Stimulated activated CD8-positive, alpha-beta memory T cell treated with anti-CD3 and anti-CD28 coated beads, Interleukin-12 subunit alpha, Interleukin-12 subunit beta, amount 100 ng/mL, for 24 hours (primary cell): ENCODE measurements around the gene ABCB11.

Experiments used
- DNase-seq: peaks from one replicate; pipeline ENCODE4 v3.0.0-alpha.2; 2020; ENCODE audit errors: extremely low read depth

The ABCB11 gene

GRCh38 chr2:169007941-169008340, 23.2 kb downstream of the ABCB11 start:
- DNase-seq, result no peak

- no peak for DNase-seq
These were observed 23.8 kb downstream of the ABCB11 start for GRCh38 chr2:169007356-169007755.

- DNase-seq, result no peak
These were observed 24.5 kb downstream of the ABCB11 start for GRCh38 chr2:169006665-169007064.

GRCh38 chr2:169005994-169006393, 25.1 kb downstream of the ABCB11 start:
- no peak for DNase-seq

GRCh38 chr2:169005080-169005598, 26.0 kb downstream of the ABCB11 start:
- DNase-seq, result no peak

GRCh38 chr2:169002161-169002738, 28.9 kb downstream of the ABCB11 start:
- DNase-seq, result no peak

GRCh38 chr2:169001116-169001815, 29.9 kb downstream of the ABCB11 start:
- DNase-seq, result no peak

GRCh38 chr2:168999668-169000213, 31.4 kb downstream of the ABCB11 start:
- DNase-seq, result no peak

GRCh38 chr2:168998609-168999211, 32.4 kb downstream of the ABCB11 start:
- no peak for DNase-seq

GRCh38 chr2:168997794-168998193, 33.3 kb downstream of the ABCB11 start:
- no peak for DNase-seq

GRCh38 chr2:168997118-168997521, 34.0 kb downstream of the ABCB11 start:
- no peak for DNase-seq

- no peak for DNase-seq
These were observed 35.4 kb downstream of the ABCB11 start for GRCh38 chr2:168995744-168996143.

- no peak for DNase-seq
These were observed 37.6 kb downstream of the ABCB11 start for GRCh38 chr2:168993538-168993937.

GRCh38 chr2:168992591-168993349, 38.4 kb downstream of the ABCB11 start:
- DNase-seq, result no peak

- no peak for DNase-seq
These were observed 39.1 kb downstream of the ABCB11 start for GRCh38 chr2:168992026-168992425.

GRCh38 chr2:168988755-168989154, 42.4 kb downstream of the ABCB11 start:
- no peak for DNase-seq

- no peak for DNase-seq
These were observed 44.7 kb downstream of the ABCB11 start for GRCh38 chr2:168986398-168986943.

GRCh38 chr2:168981651-168982050, 49.5 kb downstream of the ABCB11 start:
- no peak for DNase-seq

- no peak for DNase-seq
These were observed 52.7 kb downstream of the ABCB11 start for GRCh38 chr2:168978461-168978861.

GRCh38 chr2:168977608-168978007, 53.5 kb downstream of the ABCB11 start:
- no peak for DNase-seq

GRCh38 chr2:168976034-168976654, 55.0 kb downstream of the ABCB11 start:
- DNase-seq, result no peak
